ENCODE data around the gene SASH1. TPM values are rescaled to one million over a fixed set of nuclear protein-coding genes. Genes with fewer than 3 reads are reported as not detected.

Gene SASH1
- total RNA-seq, 1 donor from 2014 or later, result 61.3 TPM

GRCh38 chr6:148406579-148407371 is 64.1 kb downstream of the SASH1 start:
- Mint-ChIP-seq H3K36me3 (peaks cover 14% of the 10 kb centered on the region), H3K27me3 (no peaks in the 10 kb centered on the region), H3K4me3 (no peak overlapping the region), H3K27ac (peak overlapping the region; percentile 72), H3K4me1 (ENCODE audit: unreplicated experiment) (peaks cover 14% of the 10 kb centered on the region), H3K9me3 (peaks cover 9% of the 10 kb centered on the region)
- no peak for DNase-seq (ENCODE audit: extremely low spot score, unreplicated experiment)
- TF ChIP-seq, protein P1, sequence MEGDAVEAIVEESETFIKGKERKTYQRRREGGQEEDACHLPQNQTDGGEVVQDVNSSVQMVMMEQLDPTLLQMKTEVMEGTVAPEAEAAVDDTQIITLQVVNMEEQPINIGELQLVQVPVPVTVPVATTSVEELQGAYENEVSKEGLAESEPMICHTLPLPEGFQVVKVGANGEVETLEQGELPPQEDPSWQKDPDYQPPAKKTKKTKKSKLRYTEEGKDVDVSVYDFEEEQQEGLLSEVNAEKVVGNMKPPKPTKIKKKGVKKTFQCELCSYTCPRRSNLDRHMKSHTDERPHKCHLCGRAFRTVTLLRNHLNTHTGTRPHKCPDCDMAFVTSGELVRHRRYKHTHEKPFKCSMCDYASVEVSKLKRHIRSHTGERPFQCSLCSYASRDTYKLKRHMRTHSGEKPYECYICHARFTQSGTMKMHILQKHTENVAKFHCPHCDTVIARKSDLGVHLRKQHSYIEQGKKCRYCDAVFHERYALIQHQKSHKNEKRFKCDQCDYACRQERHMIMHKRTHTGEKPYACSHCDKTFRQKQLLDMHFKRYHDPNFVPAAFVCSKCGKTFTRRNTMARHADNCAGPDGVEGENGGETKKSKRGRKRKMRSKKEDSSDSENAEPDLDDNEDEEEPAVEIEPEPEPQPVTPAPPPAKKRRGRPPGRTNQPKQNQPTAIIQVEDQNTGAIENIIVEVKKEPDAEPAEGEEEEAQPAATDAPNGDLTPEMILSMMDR (conservative IDR thresholded peaks at IDR 0.05), result no peak

GRCh38 chr6:148407372-148407771 is 64.7 kb downstream of the SASH1 start:
- Mint-ChIP-seq H3K27me3 (no peaks in the 10 kb centered on the region), H3K9me3 (peaks cover 9% of the 10 kb centered on the region), H3K36me3 (peaks cover 11% of the 10 kb centered on the region), H3K4me3 (no peak overlapping the region), H3K4me1 (ENCODE audit: unreplicated experiment) (peaks cover 14% of the 10 kb centered on the region), H3K27ac (peak overlapping the region; percentile 50)
- DNase-seq (ENCODE audit: extremely low spot score, unreplicated experiment), result no peak
- TF ChIP-seq, protein P1 (conservative IDR thresholded peaks at IDR 0.05), result no peak

DNA sequence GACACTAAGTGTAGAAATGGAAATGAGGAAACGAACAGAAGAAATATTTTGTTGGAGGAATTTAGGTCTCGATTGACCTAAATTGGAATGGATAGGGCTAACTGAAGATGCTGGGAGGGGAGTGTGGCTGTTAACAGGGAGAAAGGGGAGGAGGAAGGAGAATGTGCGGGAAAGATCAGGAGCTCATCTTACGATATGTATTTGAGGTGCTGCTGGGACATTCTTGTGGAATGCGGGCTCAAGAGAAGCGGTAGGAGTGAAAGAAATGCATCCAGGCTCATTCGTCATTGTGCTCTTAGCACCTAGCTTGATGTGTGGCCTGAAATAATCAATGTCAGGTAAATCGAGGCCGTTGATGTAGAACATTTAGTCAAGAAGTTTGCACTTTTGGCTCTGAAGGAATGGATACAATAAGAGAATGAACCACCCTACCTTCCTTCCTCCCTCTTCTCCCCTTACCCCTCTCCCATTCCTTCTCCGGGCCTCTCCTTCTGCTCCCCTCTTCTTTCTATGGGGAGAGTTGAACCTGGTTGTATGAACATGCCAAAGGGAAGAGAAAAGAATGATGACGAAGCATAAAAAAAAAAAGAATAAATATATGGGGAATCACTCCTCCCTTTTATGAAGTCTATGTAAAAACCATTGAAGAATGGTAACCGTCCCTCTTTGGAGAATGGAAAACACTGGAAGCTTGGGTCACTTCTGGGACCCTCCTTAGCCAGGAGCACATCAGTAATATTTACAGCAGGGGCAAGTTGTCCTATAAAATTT is 70.9 kb downstream of the SASH1 start:
- DNase-seq (ENCODE audit: extremely low spot score, unreplicated experiment), result no peak
- H3K27ac Mint-ChIP-seq, result peak overlapping the region; percentile 24
- H3K4me3 Mint-ChIP-seq, result no peak overlapping the region
- peaks cover 6% of the 10 kb centered on the region for H3K9me3 Mint-ChIP-seq
- peaks cover 25% of the 10 kb centered on the region for H3K4me1 Mint-ChIP-seq (ENCODE audit: unreplicated experiment)
- TF ChIP-seq, protein P1 (conservative IDR thresholded peaks at IDR 0.05), result no peak
- H3K27me3 Mint-ChIP-seq, result no peaks in the 10 kb centered on the region
- peaks cover 9% of the 10 kb centered on the region for H3K36me3 Mint-ChIP-seq

DNA sequence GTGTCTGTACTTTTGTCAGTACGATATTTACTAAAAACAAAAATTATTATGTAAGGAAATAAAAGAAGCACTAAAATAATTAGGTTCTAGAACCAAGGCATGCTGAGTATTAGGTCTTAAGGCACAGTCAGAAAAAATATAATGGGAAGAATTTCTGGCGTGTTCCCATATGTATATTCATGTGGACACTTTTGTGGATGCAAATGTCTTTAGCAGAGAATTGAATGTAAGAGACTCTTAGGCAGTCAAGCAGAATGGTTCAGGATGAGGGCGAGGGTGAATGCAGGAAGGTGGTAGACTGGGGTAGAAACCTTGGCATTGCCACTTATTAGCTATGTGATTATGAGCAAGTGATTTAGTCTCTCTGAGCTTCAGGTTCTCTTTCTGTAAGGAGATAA is 71.5 kb downstream of the SASH1 start:
- TF ChIP-seq, protein P1 (conservative IDR thresholded peaks at IDR 0.05), result no peak
- Mint-ChIP-seq H3K4me3 (no peak overlapping the region), H3K27ac (no peak overlapping the region), H3K36me3 (peaks cover 3% of the 10 kb centered on the region), H3K4me1 (ENCODE audit: unreplicated experiment) (peaks cover 25% of the 10 kb centered on the region), H3K27me3 (no peaks in the 10 kb centered on the region), H3K9me3 (peaks cover under 1% of the 10 kb centered on the region)
- DNase-seq (ENCODE audit: extremely low spot score, unreplicated experiment), result no peak

DNA sequence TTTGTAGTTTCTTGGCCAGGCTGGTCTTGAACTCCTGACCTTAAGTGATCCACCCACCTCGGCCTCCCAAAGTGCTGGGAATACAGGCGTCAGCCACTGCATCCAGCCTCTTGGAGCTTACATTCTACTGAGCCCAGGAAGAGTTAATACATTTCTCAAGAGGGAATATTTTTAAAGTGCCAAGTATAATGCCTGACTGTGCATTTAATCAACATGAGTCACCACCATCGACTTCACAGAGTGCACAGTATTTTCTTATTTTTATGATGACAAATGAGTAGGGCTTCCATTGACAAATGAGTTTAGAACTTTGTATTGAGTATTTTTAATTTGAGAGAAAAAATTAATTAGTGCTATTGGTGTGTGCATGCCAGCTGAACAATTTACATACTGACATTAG is 72.2 kb downstream of the SASH1 start:
- H3K36me3 Mint-ChIP-seq, result no peaks in the 10 kb centered on the region
- TF ChIP-seq, protein P1 (conservative IDR thresholded peaks at IDR 0.05), result no peak
- H3K27ac Mint-ChIP-seq, result peak overlapping the region; percentile 71
- H3K27me3 Mint-ChIP-seq, result no peaks in the 10 kb centered on the region
- no peaks in the 10 kb centered on the region for H3K9me3 Mint-ChIP-seq
- H3K4me1 Mint-ChIP-seq (ENCODE audit: unreplicated experiment), result peaks cover 30% of the 10 kb centered on the region
- H3K4me3 Mint-ChIP-seq, result peak overlapping the region; percentile 33
- DNase-seq (ENCODE audit: extremely low spot score, unreplicated experiment), result no peak

Measured in type B pancreatic cell (in vitro differentiated cells).